K562 (cell line): Measurements from ENCODE around the gene DDOST. TPM values are rescaled to one million over a fixed set of nuclear protein-coding genes. Genes with fewer than 3 reads are reported as not detected.

Source experiments
- CCNT2 ChIP-seq: IDR thresholded peaks from 2 replicates; pipeline ENCODE4 v1.6.1; 2011; ENCODE audit warnings: borderline replicate concordance, low read depth, mild to moderate bottlenecking, moderate library complexity, mixed read lengths, low read length; ENCODE audit not compliant: insufficient read length; ENCODE audit errors: extremely low read depth
- CTBP1 ChIP-seq: fragments of 450-650 bp; IDR thresholded peaks from 2 replicates; pipeline ENCODE4 v1.6.1; 2016; ENCODE audit warnings: borderline replicate concordance
- GTF2A2 ChIP-seq: IDR thresholded peaks from 2 replicates; pipeline ENCODE4 v1.6.1; 2016; ENCODE audit warnings: mild to moderate bottlenecking, missing genetic modification characterization, missing compliant biosample characterization
- IRF2 ChIP-seq: sonication (generic); formaldehyde crosslinking; IDR thresholded peaks from 2 replicates; pipeline ENCODE4 v1.8.1; 2022; ENCODE audit warnings: mild to moderate bottlenecking, missing genetic modification reagents
- JUND ChIP-seq, 2 experiments: IDR thresholded peaks; 2 replicates in 1 of 2; 3 replicates in 1 of 2; pipeline ENCODE4 v1.6.1; 2011; ENCODE audit warnings: borderline replicate concordance in 2 of 2, low read depth in 2 of 2, low read length in 2 of 2, improper control_type of control experiment in 1 of 2, missing biosample characterization in 1 of 2, missing genetic modification characterization in 1 of 2, missing genetic modification reagents in 1 of 2
- L3MBTL2 ChIP-seq: fragments of 450-650 bp; IDR thresholded peaks from 2 replicates; pipeline ENCODE4 v1.6.1; 2016; ENCODE audit warnings: mild to moderate bottlenecking, moderate library complexity
- LEF1 ChIP-seq: fragments of 450-650 bp; IDR thresholded peaks from 2 replicates; pipeline ENCODE4 v1.6.1; 2016; ENCODE audit warnings: mild to moderate bottlenecking
- NCOA6 ChIP-seq: fragments of 450-650 bp; IDR thresholded peaks from 2 replicates; pipeline ENCODE4 v1.6.1; 2017; ENCODE audit warnings: mild to moderate bottlenecking
- SAFB ChIP-seq: fragments of 200-400 bp; formaldehyde crosslinking; IDR thresholded peaks from 2 replicates; pipeline ENCODE4 v1.6.1; 2017; ENCODE audit warnings: low read depth, low read length, borderline replicate concordance
- SIN3B ChIP-seq: fragments of 450-650 bp; IDR thresholded peaks from 2 replicates; pipeline ENCODE4 v1.6.1; 2017; ENCODE audit warnings: low read depth, mild to moderate bottlenecking, moderate library complexity
- polyA plus RNA-seq, 8 experiments: library from polyadenylated mRNA; depleted of rRNA in 4 of 8; stranded (reverse) in 5 of 8; unstranded in 3 of 8; fragments of >200 nt; fragmentation: Nextera tagmentation in 2 of 8; fragmentation: Illumina TruSeq in 1 of 8; extraction: Ambion mirVana in 2 of 8; extraction: Trizol in 1 of 8; gene quantifications; 2 replicates each; pipeline versions ENCODE4 v1.2.1 to v1.2.3, GENCODE V29; 2011 to 2014; ENCODE audit warnings: inconsistent platforms in 1 of 8, missing spikeins in 1 of 8
- total RNA-seq, 7 experiments: library from RNA; depleted of rRNA in 6 of 7; stranded (reverse); fragments of >200 nt in 6 of 7; fragmentation: Illumina TruSeq in 2 of 7; extraction: Trizol in 2 of 7; gene quantifications; 2 replicates each; pipeline versions ENCODE4 v1.2.1 to v1.2.3, GENCODE V29; 2011 to 2021; ENCODE audit warnings: low replicate concordance in 1 of 7
- TF ChIP-seq, protein P1 (sequence below): sonication (generic); formaldehyde crosslinking; IDR thresholded peaks from 2 replicates; pipeline ENCODE4 v1.8.1; 2023; ENCODE audit warnings: mild to moderate bottlenecking, missing genetic modification reagents
- TF ChIP-seq, protein P2 (sequence below): fragments of 250-450 bp; sonication (Bioruptor Pico); IDR thresholded peaks from 2 replicates; pipeline ENCODE4 v1.4.0; 2020; ENCODE audit warnings: mild to moderate bottlenecking
- TF ChIP-seq, protein P3 (sequence below): sonication (generic); formaldehyde crosslinking; IDR thresholded peaks from 2 replicates; pipeline ENCODE4 v1.8.0; 2022; ENCODE audit warnings: missing genetic modification reagents, mild to moderate bottlenecking, borderline replicate concordance
- TF ChIP-seq, protein P4 (sequence below): sonication (generic); formaldehyde crosslinking; IDR thresholded peaks from 2 replicates; pipeline ENCODE4 v1.8.1; 2023; ENCODE audit warnings: missing genetic modification reagents, mild to moderate bottlenecking, borderline replicate concordance

Gene DDOST
- total and polyA plus RNA-seq, 9 of the 15 experiments (the other 6 are each of a cell fraction or from before 2014, with no cell fraction given): 173 to 306 (median 222) TPM

DNA sequence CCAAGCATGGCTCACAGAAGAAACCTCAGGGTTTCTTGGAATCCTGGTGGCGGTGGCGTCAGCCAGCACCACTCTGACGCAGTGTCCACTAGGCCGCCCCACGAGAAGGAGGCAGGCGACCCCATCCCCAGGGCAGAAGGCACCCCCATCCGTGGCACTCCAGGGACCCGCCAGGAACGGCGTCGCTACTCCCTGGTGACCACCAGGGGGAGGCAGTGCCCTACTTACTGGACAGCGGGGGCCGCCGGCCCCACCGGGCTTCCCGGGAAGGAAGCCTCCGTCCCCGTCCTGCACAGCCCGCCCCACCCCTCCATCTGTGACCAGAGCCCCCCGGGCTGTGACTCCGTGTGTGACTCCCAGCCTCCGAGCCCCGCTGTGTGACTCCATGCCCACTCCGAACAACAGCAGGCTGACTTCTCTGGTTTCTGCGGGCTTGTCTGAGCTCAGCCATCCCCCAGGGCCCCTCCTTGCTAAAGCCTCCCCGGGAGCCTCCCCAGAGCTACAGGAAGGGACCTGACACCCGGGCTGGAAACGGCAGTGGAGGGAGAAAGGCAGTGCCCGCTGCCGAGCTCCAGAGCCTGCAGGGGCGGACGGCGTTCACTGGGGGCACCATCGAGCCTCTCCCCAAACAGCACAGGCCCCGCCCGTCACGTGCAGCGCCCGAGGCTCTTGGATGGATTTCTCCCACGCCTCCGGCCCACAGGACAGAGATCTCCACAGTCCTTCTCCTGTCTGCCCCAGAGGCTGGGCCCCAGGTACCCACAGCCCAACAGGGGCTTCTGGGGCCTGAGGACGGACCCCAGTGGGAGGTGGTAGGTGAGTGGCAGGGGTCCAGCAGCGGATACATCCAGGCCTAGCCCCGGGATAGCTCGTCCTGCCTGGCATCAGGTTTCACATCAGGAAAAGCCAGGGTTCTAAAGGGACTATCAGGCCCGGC, 35.5 kb upstream of the DDOST start (continued):
- TF ChIP-seq CCNT2: peak; percentile 13
- peak; percentile 27; the same call in 1 of the 2 replicates for TF ChIP-seq SIN3B
- no peak for TF ChIP-seq GTF2A2 (tag)
- no peak for TF ChIP-seq SAFB
- TF ChIP-seq, protein P1, sequence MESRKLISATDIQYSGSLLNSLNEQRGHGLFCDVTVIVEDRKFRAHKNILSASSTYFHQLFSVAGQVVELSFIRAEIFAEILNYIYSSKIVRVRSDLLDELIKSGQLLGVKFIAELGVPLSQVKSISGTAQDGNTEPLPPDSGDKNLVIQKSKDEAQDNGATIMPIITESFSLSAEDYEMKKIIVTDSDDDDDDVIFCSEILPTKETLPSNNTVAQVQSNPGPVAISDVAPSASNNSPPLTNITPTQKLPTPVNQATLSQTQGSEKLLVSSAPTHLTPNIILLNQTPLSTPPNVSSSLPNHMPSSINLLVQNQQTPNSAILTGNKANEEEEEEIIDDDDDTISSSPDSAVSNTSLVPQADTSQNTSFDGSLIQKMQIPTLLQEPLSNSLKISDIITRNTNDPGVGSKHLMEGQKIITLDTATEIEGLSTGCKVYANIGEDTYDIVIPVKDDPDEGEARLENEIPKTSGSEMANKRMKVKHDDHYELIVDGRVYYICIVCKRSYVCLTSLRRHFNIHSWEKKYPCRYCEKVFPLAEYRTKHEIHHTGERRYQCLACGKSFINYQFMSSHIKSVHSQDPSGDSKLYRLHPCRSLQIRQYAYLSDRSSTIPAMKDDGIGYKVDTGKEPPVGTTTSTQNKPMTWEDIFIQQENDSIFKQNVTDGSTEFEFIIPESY (CRISPR knock-in tag): 0 out of 2 replicates have a peak, but pooled peaks have one; percentile 23
- TF ChIP-seq JUND (IDR thresholded peaks at IDR 0.05; ENCODE audit: borderline replicate concordance, low read depth, low read length): peak; percentile 51
- no peak; the same call in 2 of the 3 replicates for TF ChIP-seq JUND (tag; IDR thresholded peaks at IDR 0.05; ENCODE audit: borderline replicate concordance, low read depth, low read length)
- TF ChIP-seq, protein P2, sequence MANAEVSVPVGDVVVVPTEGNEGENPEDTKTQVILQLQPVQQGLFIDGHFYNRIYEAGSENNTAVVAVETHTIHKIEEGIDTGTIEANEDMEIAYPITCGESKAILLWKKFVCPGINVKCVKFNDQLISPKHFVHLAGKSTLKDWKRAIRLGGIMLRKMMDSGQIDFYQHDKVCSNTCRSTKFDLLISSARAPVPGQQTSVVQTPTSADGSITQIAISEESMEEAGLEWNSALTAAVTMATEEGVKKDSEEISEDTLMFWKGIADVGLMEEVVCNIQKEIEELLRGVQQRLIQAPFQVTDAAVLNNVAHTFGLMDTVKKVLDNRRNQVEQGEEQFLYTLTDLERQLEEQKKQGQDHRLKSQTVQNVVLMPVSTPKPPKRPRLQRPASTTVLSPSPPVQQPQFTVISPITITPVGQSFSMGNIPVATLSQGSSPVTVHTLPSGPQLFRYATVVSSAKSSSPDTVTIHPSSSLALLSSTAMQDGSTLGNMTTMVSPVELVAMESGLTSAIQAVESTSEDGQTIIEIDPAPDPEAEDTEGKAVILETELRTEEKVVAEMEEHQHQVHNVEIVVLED (CRISPR knock-in tag): peak; percentile 32; the same call in 1 of the 2 replicates
- TF ChIP-seq, protein P3, sequence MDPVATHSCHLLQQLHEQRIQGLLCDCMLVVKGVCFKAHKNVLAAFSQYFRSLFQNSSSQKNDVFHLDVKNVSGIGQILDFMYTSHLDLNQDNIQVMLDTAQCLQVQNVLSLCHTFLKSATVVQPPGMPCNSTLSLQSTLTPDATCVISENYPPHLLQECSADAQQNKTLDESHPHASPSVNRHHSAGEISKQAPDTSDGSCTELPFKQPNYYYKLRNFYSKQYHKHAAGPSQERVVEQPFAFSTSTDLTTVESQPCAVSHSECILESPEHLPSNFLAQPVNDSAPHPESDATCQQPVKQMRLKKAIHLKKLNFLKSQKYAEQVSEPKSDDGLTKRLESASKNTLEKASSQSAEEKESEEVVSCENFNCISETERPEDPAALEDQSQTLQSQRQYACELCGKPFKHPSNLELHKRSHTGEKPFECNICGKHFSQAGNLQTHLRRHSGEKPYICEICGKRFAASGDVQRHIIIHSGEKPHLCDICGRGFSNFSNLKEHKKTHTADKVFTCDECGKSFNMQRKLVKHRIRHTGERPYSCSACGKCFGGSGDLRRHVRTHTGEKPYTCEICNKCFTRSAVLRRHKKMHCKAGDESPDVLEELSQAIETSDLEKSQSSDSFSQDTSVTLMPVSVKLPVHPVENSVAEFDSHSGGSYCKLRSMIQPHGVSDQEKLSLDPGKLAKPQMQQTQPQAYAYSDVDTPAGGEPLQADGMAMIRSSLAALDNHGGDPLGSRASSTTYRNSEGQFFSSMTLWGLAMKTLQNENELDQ (CRISPR knock-in tag): no peak
- no peak for TF ChIP-seq NCOA6
- TF ChIP-seq, protein P4, sequence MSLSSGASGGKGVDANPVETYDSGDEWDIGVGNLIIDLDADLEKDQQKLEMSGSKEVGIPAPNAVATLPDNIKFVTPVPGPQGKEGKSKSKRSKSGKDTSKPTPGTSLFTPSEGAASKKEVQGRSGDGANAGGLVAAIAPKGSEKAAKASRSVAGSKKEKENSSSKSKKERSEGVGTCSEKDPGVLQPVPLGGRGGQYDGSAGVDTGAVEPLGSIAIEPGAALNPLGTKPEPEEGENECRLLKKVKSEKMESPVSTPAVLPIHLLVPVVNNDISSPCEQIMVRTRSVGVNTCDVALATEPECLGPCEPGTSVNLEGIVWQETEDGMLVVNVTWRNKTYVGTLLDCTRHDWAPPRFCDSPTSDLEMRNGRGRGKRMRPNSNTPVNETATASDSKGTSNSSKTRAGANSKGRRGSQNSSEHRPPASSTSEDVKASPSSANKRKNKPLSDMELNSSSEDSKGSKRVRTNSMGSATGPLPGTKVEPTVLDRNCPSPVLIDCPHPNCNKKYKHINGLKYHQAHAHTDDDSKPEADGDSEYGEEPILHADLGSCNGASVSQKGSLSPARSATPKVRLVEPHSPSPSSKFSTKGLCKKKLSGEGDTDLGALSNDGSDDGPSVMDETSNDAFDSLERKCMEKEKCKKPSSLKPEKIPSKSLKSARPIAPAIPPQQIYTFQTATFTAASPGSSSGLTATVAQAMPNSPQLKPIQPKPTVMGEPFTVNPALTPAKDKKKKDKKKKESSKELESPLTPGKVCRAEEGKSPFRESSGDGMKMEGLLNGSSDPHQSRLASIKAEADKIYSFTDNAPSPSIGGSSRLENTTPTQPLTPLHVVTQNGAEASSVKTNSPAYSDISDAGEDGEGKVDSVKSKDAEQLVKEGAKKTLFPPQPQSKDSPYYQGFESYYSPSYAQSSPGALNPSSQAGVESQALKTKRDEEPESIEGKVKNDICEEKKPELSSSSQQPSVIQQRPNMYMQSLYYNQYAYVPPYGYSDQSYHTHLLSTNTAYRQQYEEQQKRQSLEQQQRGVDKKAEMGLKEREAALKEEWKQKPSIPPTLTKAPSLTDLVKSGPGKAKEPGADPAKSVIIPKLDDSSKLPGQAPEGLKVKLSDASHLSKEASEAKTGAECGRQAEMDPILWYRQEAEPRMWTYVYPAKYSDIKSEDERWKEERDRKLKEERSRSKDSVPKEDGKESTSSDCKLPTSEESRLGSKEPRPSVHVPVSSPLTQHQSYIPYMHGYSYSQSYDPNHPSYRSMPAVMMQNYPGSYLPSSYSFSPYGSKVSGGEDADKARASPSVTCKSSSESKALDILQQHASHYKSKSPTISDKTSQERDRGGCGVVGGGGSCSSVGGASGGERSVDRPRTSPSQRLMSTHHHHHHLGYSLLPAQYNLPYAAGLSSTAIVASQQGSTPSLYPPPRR (CRISPR knock-in tag): no peak
- TF ChIP-seq LEF1: peak; percentile 72; the same call in 1 of the 2 replicates
- peak; percentile 88 for TF ChIP-seq CTBP1
- TF ChIP-seq IRF2: no peak
- TF ChIP-seq L3MBTL2: peak; percentile 94
